PC-3 (cell line): ENCODE data around the gene NDRG4.

Experiments
- CTCF ChIP-seq: fragments of 300-600 bp; sonication (generic); conservative IDR thresholded peaks from 2 replicates; pipeline ENCODE4 v1.5.1; 2017; ENCODE audit warnings: antibody characterized with exemption, low read depth, mild to moderate bottlenecking, low read length
- EZH2 ChIP-seq: fragments of 300-600 bp; sonication (generic); IDR thresholded peaks from one replicate; pipeline ENCODE4 v1.6.1; 2017; ENCODE audit warnings: antibody characterized with exemption, mild to moderate bottlenecking, low read length; ENCODE audit not compliant: unreplicated experiment
- EZH2phosphoT487 ChIP-seq: fragments of 300-600 bp; sonication (generic); IDR thresholded peaks from 2 replicates; pipeline ENCODE4 v1.6.1; 2018; ENCODE audit warnings: mild to moderate bottlenecking, antibody characterized with exemption, low read length, borderline replicate concordance

- TF ChIP-seq EZH2phosphoT487: no peak
- TF ChIP-seq CTCF: no peak
- TF ChIP-seq EZH2: no peak
Observed at GRCh38 chr16:58466396-58466795, 33.5 kb upstream of the NDRG4 start.
